Retinal pigment epithelial cell (primary cell): ENCODE data around the gene SLC41A3.

ENCODE experiments used
- DNase-seq: peaks from one replicate; pipeline ENCODE4 v3.0.0-alpha.2; 2010; ENCODE audit warnings: low read depth
- H3K4me3 ChIP-seq: 2 replicates; pipeline ENCODE4 v1.5.1; 2011; ENCODE audit warnings: mild to moderate bottlenecking, low read length, control low read depth, moderate library complexity
- TF ChIP-seq, protein P1 (sequence below): conservative IDR thresholded peaks from 2 replicates; pipeline ENCODE4 v1.5.1; 2011; ENCODE audit warnings: low read depth, low read length, control low read depth, inconsistent platforms

Gene SLC41A3

DNA sequence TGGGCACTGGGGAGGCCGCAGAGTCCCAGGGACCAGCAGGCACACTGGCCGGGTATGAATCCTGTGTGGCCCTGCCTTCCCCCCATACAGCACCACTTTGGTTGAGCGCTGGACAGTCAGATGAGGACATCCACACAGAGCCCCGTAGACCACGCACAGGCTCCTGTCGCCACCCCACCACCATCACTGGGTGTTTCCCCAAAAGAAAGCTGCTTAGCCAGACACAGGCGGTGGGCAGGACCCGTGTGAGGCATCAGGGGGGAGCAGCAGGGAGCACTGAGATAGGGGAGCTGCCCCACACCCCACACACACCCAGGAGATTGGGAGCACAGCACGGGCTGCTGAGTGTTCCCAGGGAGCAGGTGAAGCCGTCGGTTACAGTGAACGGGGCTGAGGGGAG lies 42.4 kb upstream of the SLC41A3 start:
- H3K4me3 ChIP-seq: no peak overlapping the region
- no peak for DNase-seq
- TF ChIP-seq, protein P1, sequence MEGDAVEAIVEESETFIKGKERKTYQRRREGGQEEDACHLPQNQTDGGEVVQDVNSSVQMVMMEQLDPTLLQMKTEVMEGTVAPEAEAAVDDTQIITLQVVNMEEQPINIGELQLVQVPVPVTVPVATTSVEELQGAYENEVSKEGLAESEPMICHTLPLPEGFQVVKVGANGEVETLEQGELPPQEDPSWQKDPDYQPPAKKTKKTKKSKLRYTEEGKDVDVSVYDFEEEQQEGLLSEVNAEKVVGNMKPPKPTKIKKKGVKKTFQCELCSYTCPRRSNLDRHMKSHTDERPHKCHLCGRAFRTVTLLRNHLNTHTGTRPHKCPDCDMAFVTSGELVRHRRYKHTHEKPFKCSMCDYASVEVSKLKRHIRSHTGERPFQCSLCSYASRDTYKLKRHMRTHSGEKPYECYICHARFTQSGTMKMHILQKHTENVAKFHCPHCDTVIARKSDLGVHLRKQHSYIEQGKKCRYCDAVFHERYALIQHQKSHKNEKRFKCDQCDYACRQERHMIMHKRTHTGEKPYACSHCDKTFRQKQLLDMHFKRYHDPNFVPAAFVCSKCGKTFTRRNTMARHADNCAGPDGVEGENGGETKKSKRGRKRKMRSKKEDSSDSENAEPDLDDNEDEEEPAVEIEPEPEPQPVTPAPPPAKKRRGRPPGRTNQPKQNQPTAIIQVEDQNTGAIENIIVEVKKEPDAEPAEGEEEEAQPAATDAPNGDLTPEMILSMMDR: no peak

DNA sequence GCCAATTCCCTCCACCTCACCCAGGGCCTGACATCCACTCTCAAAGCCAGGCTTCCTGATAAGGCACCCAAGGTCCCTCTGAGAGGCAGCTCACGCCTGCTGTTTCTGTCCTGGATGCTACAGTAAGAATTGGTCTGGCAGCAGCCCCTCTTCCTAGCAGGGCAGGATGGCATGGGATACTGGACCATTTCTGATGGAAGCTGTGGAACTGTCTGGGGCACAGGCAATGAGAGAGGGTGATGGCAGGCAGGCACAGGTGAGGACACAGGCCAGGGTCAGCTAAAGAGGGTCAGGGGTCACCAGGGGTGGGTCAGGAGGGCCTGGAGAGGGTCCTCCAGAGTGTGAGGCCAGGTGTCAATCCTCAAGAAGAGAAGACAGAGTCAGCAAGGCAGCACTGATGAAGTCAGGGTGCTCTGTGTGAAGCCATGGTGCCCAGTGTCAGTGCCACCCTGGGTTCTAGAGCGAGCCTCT lies 41.9 kb upstream of the SLC41A3 start:
- TF ChIP-seq, protein P1: no peak
- no peak for DNase-seq

DNA sequence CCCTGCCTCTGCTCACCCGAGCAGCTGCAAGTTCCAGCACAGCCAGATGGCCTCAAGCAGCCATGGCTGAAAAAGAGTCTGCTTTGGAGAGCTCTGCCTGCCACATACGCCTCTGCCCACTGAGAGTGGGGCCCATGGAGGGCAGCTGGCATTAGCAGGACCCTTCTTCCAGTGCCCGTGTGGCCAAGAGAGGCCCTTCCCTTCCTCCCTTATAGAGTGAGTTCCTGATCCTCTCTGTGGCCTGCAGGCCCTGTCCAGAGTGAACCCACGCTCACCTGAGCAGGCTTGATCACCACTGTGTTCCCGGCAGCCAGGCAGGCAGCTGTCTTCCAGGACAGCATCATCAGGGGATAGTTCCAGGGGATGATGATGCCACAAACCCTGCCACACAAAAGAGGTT lies 41.4 kb upstream of the SLC41A3 start:
- DNase-seq: no peak
- H3K4me3 ChIP-seq: no peak overlapping the region
- TF ChIP-seq, protein P1: no peak

More for the DNA sequence above, 41.9 kb upstream of the SLC41A3 start:
- no peak overlapping the region for H3K4me3 ChIP-seq

DNA sequence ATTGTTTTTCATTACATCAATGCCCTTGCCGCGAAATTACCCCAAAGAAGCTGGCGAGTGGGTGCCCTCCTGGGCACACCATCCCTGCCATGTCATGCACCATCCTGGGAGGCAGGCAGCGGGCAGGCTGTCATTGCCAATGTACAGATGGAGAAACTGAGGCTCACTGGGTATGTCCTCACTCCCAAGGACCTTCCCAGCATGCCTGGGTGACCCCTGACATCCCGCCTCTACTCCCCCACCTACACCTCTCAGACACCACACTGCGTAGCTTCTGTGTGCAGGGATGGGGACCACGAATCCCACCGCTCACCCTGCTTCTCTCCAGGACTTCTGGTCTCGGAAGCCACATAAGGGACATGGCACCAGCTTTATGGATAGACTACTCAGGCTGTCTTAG lies 41.0 kb upstream of the SLC41A3 start:
- no peak for DNase-seq
- no peak overlapping the region for H3K4me3 ChIP-seq
- TF ChIP-seq, protein P1: no peak

- DNase-seq: no peak
- H3K4me3 ChIP-seq: no peak overlapping the region
- TF ChIP-seq, protein P1: no peak
Observed at GRCh38 chr3:126124148-126124868, 40.4 kb upstream of the SLC41A3 start.

DNA sequence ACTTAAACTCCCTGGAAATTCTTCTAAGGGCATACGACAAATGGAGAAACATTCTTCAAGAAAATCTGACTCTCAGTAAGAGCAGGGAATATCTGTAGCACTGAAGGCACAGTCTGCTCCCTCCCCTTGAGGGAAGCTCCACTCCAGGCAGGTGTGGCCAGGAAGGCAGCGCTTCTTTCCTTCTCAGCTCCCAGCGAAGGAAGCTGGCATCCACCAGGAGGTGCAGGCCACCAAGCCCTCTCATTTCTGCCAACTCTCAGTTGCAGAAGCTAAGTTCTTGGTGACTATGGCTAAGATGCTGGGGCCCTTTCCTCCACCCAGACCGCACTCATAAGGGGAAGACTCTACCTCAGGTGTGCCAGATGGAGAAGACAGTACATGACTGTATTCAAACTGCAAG lies 37.7 kb upstream of the SLC41A3 start:
- DNase-seq: no peak
- H3K4me3 ChIP-seq: no peak overlapping the region
- TF ChIP-seq, protein P1: no peak

GRCh38 chr3:126121074-126121473 lies 37.1 kb upstream of the SLC41A3 start:
- TF ChIP-seq, protein P1: no peak
- DNase-seq: no peak
- H3K4me3 ChIP-seq: no peak overlapping the region
